ENCODE results near the gene HOXC9. TPM values are rescaled to one million over a fixed set of nuclear protein-coding genes. Genes with fewer than 3 reads are reported as not detected.

The HOXC9 gene
- total and polyA plus RNA-seq, 2 of the 8 experiments (the other 6 are each of a cell fraction or from before 2014, with no cell fraction given): not detected

DNA sequence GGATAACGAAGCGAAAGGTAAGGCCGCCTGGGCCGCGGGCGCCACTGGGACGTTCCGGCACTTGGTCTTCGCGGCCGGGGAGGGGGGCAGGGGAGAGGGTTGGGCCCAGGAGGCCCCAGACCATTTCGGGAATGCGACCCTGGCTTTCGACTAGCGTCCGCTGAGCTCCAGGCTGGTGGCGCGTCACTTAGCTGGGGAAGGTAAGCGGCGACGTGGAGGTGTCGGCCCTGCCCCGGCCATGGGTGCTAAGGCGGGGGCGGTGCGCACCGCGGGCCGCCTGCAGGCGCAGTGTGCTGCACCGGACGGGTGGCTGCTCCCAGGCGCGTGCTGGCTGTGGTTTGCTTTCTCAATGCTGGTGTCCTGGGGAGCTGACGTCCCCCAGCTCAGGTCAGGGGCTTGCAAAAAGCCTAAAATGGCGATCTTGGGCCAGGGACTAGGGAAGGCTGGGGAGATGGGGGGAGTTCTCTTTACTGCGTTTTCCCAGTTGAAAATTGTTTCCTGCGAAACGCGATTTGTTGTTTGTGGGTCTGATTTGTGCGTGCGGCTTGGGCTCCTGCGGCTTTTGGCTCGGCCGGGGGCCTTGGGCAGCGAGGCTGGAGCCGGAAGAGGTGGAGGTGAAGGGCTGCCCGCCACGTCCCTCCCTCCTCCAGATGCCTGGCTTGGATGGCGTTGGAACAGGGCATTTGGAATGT is 13.8 kb upstream of the HOXC9 start:
- H3K4me2 ChIP-seq (ENCODE audit: insufficient read depth in 1 of 2, low read depth in 2 of 2, low read length in 2 of 2): peak overlapping the region; percentile 41 to 55
- H3K56ac ChIP-seq (replicated peaks; ENCODE audit: insufficient read length, low read depth, low read length): no peak overlapping the region
- H4K8ac ChIP-seq (ENCODE audit: extremely low read depth, insufficient read depth, low read length): no peak overlapping the region
- H2AFZ ChIP-seq (ENCODE audit: low read length): no peak overlapping the region
- H3K4me3 ChIP-seq (ENCODE audit: extremely low read depth in 1 of 4, insufficient read depth in 2 of 4, low read depth in 3 of 4, low read length in 4 of 4): peak overlapping the region in 1 of 4 experiments; percentile 38; a peak in 2 of 8 replicates
- H2BK20ac ChIP-seq (ENCODE audit: low read length): no peak overlapping the region; the same call in 1 of the 2 replicates
- peaks cover 94 to 99% (median 97%) of the 10 kb centered on the region in 4 experiments for H3K27me3 ChIP-seq (replicated peaks in 1 of 4; ENCODE audit: control insufficient read depth in 3 of 4, extremely low read depth in 1 of 4, insufficient read depth in 3 of 4, low read length in 3 of 4)
- CTCF ChIA-PET (ENCODE audit: partially characterized antibody): interaction anchor here (0.6 to 5.8 kb wide), 31 partner anchors 11 to 772 kb away, joined by 3 to 91 read pairs (median 5); partner anchors contain the start of genes HOTAIR, HOXC12, HOXC4 and HOXC8
- H3K9me3 ChIP-seq (ENCODE audit: insufficient read depth in 2 of 2, low read depth in 1 of 2, low read length in 1 of 2): peaks cover 0 to 9% of the 10 kb centered on the region in 2 experiments; a peak in 1 of 4 replicates
- H4K5ac ChIP-seq (ENCODE audit: insufficient read length, low read depth, low read length): no peak overlapping the region
- POLR2A ChIA-PET (ENCODE audit: partially characterized antibody): interaction anchor here (1.1 to 1.2 kb wide), 3 partner anchors 9 to 16 kb away, joined by 3 to 4 read pairs (median 4); partner anchors contain the start of gene HOXC11
- H2BK15ac ChIP-seq (ENCODE audit: low read length): peak overlapping the region; percentile 88; the same call in 1 of the 2 replicates
- H3K23ac ChIP-seq (ENCODE audit: insufficient read length): no peak overlapping the region
- H3K79me2 ChIP-seq (ENCODE audit: control insufficient read depth in 1 of 2, insufficient read depth in 2 of 2, low read length in 2 of 2): no peaks in the 10 kb centered on the region
- no peaks in the 10 kb centered on the region for H3K79me1 ChIP-seq (ENCODE audit: low read depth, low read length)
- H2BK12ac ChIP-seq (ENCODE audit: low read depth, low read length): 0 out of 2 replicates have a peak overlapping the region, but pooled peaks have one; percentile 50
- no peak overlapping the region for H3K9ac ChIP-seq (replicated peaks in 1 of 4; ENCODE audit: extremely low read depth in 1 of 4, low read depth in 3 of 4, low read length in 3 of 4)
- H4K20me1 ChIP-seq (replicated peaks in 1 of 2; ENCODE audit: control insufficient read depth in 1 of 2, insufficient read depth in 2 of 2, low read length in 2 of 2): peaks cover 17 to 33% of the 10 kb centered on the region in 2 experiments
- H3K23me2 ChIP-seq (ENCODE audit: low read depth, low read length): no peaks in the 10 kb centered on the region
- FAIRE-seq (no peak), DNase-seq (ENCODE audit: low read depth in 1 of 2, low spot score in 2 of 2) (no peak)
- no peak overlapping the region for H3K14ac ChIP-seq (ENCODE audit: insufficient read length)
- H3K4me1 ChIP-seq (replicated peaks in 1 of 4; ENCODE audit: control insufficient read depth in 3 of 4, insufficient read depth in 4 of 4, low read length in 3 of 4): peaks cover 0 to 6% (median 3%) of the 10 kb centered on the region in 4 experiments; a peak in 3 of 7 replicates
- no peak overlapping the region for H2BK5ac ChIP-seq (ENCODE audit: low read depth, low read length)
- no peak overlapping the region for H2AK5ac ChIP-seq (ENCODE audit: low read depth, low read length)
- H4K91ac ChIP-seq (replicated peaks; ENCODE audit: insufficient read length, low read length): no peak overlapping the region
- H3K4ac ChIP-seq (replicated peaks; ENCODE audit: insufficient read length, low read depth, low read length): no peak overlapping the region
- H3K36me3 ChIP-seq (ENCODE audit: control insufficient read depth in 2 of 4, insufficient read depth in 4 of 4, low read length in 3 of 4): peaks cover 0 to 8% (median 0%) of the 10 kb centered on the region in 4 experiments; a peak in 1 of 8 replicates
- H3K27ac ChIP-seq (ENCODE audit: low read depth, low read length): no peak overlapping the region
- no peak overlapping the region for H2BK120ac ChIP-seq (replicated peaks; ENCODE audit: low read depth, low read length)
- peak overlapping the region; percentile 32; the same call in 1 of the 2 replicates for H3K18ac ChIP-seq (ENCODE audit: extremely low read depth, low read length)
- WGBS, 2 experiments (ENCODE audit: extremely low coverage in 1 of 2, insufficient coverage in 1 of 2, insufficient read length in 1 of 2, insufficient replicate concordance in 2 of 2, low coverage in 1 of 2, low lambda C conversion rate in 2 of 2, missing lambda C conversion rate in 1 of 2): 9% methylated on average over 47 of the region's 50 CpGs; no CpG with 5 or more reads in 1 of the 2 experiments
- TF ChIP-seq SUZ12 (IDR thresholded peaks at IDR 0.05; ENCODE audit: low read length) (peak; percentile 99), BRCA1 (IDR thresholded peaks at IDR 0.05; ENCODE audit: low read depth, low read length) (no peak), USF2 (IDR thresholded peaks at IDR 0.05; ENCODE audit: low read length) (no peak), EZH2 (IDR thresholded peaks at IDR 0.05; ENCODE audit: low read depth, low read length, severe bottlenecking) (peak; percentile 99), EP300 (IDR thresholded peaks at IDR 0.05; ENCODE audit: borderline replicate concordance in 1 of 2, low read depth in 2 of 2, low read length in 2 of 2) (no peak), SIN3A (conservative IDR thresholded peaks at IDR 0.05 in 1 of 2, IDR thresholded peaks at IDR 0.05 in 1 of 2; ENCODE audit: low read depth in 1 of 2, low read length in 2 of 2) (no peak), RNF2 (IDR thresholded peaks at IDR 0.05; ENCODE audit: borderline replicate concordance, low read depth, low read length, missing control alignments, poor library complexity, severe bottlenecking) (peak; percentile 59), RBBP5 (IDR thresholded peaks at IDR 0.05; ENCODE audit: borderline replicate concordance, low read depth, low read length) (no peak)
